GM13976 (cell line): ENCODE results near the gene RRP8.

Experiments
- DNase-seq: peaks from one replicate; pipeline ENCODE4 v3.0.0; 2012; ENCODE audit warnings: low spot score
- CTCF ChIP-seq: IDR thresholded peaks from 2 replicates; pipeline ENCODE4 v1.5.1; 2012; ENCODE audit warnings: borderline replicate concordance, mild to moderate bottlenecking; ENCODE audit not compliant: insufficient read depth; ENCODE audit errors: extremely low read depth, missing control alignments, control extremely low read depth
- in situ Hi-C: fragments of 300-500 bp; cut with MboI; formaldehyde crosslinking; loops from one replicate; pipeline ENCODE4 v1.12.0; 2022; ENCODE audit warnings: low sequenced_read_pairs, mixed read lengths, inconsistent platforms; ENCODE audit not compliant: unreplicated experiment

RRP8 gene

GRCh38 chr11:6547177-6547576 is 56.2 kb downstream of the RRP8 start:
- no peak for TF ChIP-seq CTCF
- in situ Hi-C loops: no loop called here
- no peak for DNase-seq

DNA sequence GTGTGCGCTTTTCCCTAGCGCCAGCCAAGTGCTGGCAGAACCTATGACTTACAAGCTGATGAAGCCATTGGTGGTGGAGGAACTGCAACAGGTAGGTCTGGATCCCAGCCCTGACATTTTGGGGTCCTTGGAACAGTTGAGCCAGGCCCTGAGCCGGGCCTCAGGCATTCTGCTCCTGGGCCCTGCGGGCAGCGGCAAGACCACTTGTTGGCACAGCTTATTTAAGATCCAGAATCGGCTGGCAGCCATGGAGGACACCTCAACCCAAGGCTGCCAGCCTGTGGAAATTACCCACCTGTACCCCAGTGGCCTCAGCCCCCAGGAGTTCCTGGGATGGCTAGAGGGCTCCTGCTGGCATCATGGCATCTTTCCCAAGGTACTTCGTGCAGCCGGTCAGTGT is 56.7 kb downstream of the RRP8 start:
- in situ Hi-C loops: no loop called here
- TF ChIP-seq CTCF: no peak
- no peak for DNase-seq

DNA sequence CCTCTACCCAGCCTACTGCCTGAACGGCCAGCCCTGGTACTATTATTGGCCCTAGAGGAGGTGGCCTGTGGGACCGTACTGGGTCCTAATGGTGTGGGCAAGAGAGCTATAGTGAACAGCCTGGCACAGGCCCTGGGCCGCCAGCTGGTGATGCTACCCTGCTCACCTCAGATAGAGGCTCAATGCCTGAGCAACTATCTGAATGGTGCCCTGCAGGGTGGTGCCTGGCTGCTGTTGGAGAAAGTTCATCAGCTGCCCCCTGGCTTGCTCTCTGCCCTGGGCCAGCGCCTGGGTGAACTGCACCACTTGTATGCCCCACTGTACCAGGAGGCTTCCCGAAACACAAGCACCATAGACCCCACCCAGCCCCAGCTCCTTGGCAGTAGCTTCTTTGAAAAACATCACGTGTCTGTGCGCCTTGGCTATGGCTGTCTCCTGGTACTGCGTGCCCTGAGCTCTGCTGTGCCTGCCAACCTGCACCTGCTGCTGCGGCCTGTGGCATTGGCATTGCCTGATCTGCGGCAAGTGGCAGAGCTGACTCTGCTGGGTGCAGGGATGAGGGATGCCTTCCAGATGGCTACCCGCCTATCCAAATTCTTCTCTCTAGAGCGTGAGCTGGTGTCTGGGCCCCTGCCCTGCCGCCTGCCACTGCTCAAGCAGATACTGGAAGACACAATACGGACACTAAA is 57.4 kb downstream of the RRP8 start:
- no peak for TF ChIP-seq CTCF
- no peak for DNase-seq
- in situ Hi-C loops: no loop called here
